Fibroblast of pulmonary artery (primary cell): ENCODE data around the gene OPRPN.

ENCODE experiments used
- DNase-seq: peaks from one replicate; pipeline ENCODE4 v3.0.0-alpha.2; 2010; ENCODE audit warnings: low read depth
- H3K4me3 ChIP-seq: replicated peaks from 2 replicates; pipeline ENCODE4 v1.5.1; 2011; ENCODE audit warnings: low read depth, mild to moderate bottlenecking, control low read depth, low read length, moderate library complexity
- TF ChIP-seq, protein P1 (sequence below): IDR thresholded peaks from 2 replicates; pipeline ENCODE4 v1.5.1; 2011; ENCODE audit warnings: mild to moderate bottlenecking, control low read depth, low read length, inconsistent platforms; ENCODE audit errors: missing control alignments

The OPRPN gene

DNA sequence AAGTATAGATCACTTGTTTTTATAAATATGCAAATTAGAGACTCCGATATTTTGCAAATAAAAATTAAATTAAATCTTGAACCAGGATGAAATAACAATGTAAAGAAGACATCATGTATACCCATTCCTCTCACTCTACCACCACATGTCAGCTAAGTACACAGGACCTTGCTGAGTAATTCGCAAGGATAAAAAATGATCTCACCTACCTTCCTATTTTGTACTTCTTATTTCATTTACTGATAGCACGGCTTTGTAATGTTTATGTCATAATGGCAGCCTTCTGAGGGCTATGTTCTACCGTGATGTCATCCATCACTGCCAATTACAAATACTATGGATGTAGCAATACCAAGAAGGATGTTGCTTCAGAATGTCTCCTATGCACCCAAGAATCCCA lies 25.8 kb upstream of the OPRPN start:
- H3K4me3 ChIP-seq, result no peak overlapping the region
- no peak for DNase-seq
- TF ChIP-seq, protein P1, sequence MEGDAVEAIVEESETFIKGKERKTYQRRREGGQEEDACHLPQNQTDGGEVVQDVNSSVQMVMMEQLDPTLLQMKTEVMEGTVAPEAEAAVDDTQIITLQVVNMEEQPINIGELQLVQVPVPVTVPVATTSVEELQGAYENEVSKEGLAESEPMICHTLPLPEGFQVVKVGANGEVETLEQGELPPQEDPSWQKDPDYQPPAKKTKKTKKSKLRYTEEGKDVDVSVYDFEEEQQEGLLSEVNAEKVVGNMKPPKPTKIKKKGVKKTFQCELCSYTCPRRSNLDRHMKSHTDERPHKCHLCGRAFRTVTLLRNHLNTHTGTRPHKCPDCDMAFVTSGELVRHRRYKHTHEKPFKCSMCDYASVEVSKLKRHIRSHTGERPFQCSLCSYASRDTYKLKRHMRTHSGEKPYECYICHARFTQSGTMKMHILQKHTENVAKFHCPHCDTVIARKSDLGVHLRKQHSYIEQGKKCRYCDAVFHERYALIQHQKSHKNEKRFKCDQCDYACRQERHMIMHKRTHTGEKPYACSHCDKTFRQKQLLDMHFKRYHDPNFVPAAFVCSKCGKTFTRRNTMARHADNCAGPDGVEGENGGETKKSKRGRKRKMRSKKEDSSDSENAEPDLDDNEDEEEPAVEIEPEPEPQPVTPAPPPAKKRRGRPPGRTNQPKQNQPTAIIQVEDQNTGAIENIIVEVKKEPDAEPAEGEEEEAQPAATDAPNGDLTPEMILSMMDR, result no peak

DNA sequence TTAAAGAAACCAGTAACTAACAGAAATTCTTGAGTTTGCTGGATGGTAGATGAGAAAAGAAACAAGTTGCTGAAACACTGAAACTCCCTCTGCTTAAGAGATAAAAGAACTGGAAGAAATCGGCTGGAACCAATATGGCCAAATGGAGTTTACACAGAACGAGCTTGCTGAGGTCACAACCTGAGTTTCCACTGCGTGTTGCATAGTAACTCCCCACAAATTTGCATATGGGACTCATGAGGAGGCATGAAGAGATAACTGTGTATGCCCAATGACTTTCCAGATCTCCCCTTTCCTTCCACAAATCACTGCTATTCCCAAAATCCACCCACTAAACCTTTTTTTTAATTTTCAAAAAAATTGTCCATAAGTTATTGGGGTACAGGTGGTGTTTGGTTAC lies 25.0 kb upstream of the OPRPN start:
- TF ChIP-seq, protein P1, result no peak
- DNase-seq, result no peak
- no peak overlapping the region for H3K4me3 ChIP-seq

DNA sequence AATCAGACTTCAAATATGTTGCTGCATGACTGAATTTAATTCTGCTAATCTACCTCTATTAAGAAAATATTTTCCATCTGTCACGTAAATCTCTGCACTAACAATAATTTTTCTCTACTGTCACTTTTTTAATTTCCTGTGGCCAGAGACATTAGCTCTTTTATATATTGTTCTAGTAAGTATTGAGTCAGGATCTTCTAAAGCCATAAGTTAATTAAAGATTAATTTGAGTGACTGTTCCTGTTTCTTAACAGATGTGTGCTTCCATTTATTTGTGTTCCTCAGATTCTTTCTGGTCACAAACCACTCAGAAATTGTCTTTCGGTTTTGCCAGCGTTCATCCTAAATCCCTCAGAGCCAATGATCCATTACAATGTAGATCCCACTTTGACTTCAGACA lies 17.2 kb upstream of the OPRPN start:
- H3K4me3 ChIP-seq, result no peak overlapping the region

DNA sequence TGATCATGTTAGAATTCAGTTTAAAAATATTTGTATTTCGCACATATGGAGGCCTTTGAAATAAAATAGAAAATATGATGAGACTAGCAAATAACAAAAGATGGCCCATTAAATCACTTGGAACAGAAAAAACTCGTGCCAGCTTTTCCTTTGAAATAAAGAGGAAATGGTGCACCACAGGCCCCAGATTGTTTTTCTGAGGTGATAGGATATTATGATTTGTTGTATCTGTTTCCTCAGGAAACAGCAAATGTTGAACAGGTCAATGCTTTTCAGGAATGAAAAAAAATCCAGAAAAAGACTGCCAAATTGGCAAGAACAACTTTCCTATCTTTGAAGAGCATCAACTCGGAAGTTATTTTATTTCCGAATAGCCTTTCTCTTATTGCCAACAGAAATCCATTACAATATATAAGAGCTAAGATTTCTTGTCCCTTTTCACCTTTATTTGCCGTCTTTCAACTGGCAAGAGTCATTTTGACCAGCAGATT lies 15.0 kb upstream of the OPRPN start, which contains the start of gene SMR3B:
Gene SMR3B (plus strand): TSS at position 441 of the 491 bp plus-strand sequence. CDS start 1,380 bp downstream, outside the sequence.
- TF ChIP-seq, protein P1, result no peak
- no peak for DNase-seq
- H3K4me3 ChIP-seq, result no peak within 1 kb of the TSS

More for the DNA sequence above, 17.2 kb upstream of the OPRPN start:
- TF ChIP-seq, protein P1, result no peak
- DNase-seq, result no peak

DNA sequence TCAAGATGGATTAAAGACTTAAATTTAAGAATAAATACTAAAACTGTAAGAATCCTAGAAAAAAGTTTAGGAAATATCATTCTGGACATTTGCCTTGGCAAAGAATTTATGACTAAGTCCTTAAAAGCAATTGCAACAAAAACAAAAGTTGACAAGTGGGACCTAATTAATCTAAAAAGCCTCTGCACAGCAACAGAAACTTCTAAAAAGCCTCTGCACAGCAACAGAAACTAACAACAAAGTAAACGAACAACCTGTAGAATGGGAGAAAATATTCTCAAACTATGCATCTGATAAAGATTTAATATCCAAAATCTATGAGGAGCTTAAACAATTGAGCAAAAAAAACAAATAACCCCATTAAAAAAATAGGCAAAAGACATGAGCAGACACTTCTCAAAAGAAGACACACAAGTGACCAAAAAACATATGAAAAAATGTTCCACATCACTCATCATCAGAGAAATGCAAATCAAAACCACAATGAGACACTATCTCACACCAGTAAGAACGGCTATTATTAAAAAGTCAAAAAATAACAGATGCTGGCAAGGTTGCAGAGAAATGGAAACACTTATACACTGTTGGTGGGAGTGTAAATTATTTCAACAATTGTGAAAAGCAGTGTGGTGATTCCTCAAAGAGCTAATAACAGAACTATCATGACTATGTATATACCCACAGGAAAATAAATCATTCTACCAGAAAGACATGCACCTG lies 5.5 kb upstream of the OPRPN start:
- no peak overlapping the region for H3K4me3 ChIP-seq
- DNase-seq, result no peak
- TF ChIP-seq, protein P1, result no peak

DNA sequence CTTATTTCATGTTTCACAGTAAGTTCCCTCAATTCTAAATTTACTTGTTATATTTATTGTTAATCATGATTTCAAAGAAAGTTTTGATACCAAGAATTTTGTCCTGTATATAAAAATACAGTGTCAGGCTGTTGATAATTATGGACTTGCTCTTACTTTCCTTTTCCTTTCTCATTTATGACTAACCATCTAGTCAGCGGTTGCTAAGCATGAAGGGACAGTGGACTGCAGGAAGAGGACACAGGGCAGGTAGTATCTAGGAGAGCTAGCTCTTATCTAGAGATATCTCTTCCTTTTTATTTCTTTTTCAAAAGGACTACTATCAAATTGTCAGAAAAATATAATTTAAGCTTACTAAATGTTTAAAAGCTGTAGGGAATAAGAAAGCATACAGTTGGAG lies 1.6 kb downstream of the OPRPN start:
- TF ChIP-seq, protein P1, result no peak
- DNase-seq, result no peak
- H3K4me3 ChIP-seq, result no peak overlapping the region

DNA sequence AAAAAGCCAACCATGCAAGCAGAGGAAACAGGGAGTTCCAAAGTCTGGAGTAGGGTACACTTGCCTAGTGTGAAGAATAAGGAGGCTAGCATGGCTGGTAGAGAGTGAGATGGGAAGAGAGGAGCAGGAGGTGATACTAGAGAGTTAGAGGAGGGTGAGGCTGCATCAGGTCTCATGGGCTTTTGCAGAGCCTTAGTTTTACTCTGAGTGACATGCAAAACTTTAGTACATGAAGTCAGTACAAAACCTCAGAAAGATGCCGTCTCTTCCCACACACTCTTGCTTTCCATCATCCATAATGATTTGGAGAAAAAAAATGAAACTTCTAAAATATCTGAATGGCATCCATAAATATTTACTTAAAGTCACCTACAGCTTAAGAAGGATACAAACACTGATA lies 5.0 kb downstream of the OPRPN start:
- TF ChIP-seq, protein P1, result no peak
- no peak overlapping the region for H3K4me3 ChIP-seq
- no peak for DNase-seq
